Activated CD8-positive, alpha-beta T cell treated with anti-CD3 and anti-CD28 coated beads for 36 hours (primary cell): ENCODE data around the gene MATCAP1. TPM values are rescaled to one million over a fixed set of nuclear protein-coding genes. Genes with fewer than 3 reads are reported as not detected.

Experiments used
- ATAC-seq: fragments of 200-7000 bp; cut with Tn5 transposase; one replicate; pipeline ENCODE4 v1.10.0; 2021; ENCODE audit warnings: mild to moderate bottlenecking, moderate library complexity
- CTCF ChIA-PET: fragments of 350-600 bp; sonication (Branson Sonifier 250); formaldehyde crosslinking; loops from one replicate; lab custom pipeline; 2021; ENCODE audit warnings: antibody characterized with exemption; lab: Charles Lee
- POLR2A ChIA-PET: fragments of 350-600 bp; sonication (Branson Sonifier 250); formaldehyde crosslinking; loops from one replicate; lab custom pipeline; 2021; ENCODE audit warnings: antibody characterized with exemption; lab: Charles Lee
- DNase-seq: peaks from one replicate; pipeline ENCODE4 v3.0.0-alpha.2; 2020
- H3K27ac Mint-ChIP-seq: one replicate; pipeline ENCODE4 v1.8.0; 2021; ENCODE audit warnings: mild to moderate bottlenecking, mixed read lengths
- H3K27me3 Mint-ChIP-seq: one replicate; pipeline ENCODE4 v1.8.0; 2021; ENCODE audit warnings: mixed read lengths
- H3K36me3 Mint-ChIP-seq: one replicate; pipeline ENCODE4 v1.8.0; 2021; ENCODE audit warnings: low read depth, mixed read lengths
- H3K4me1 Mint-ChIP-seq: one replicate; pipeline ENCODE4 v1.8.0; 2021; ENCODE audit warnings: low read depth, mixed read lengths
- H3K4me3 Mint-ChIP-seq: one replicate; pipeline ENCODE4 v1.8.0; 2021; ENCODE audit warnings: mild to moderate bottlenecking, moderate library complexity, mixed read lengths
- H3K9me3 Mint-ChIP-seq: one replicate; pipeline ENCODE4 v1.8.0; 2021; ENCODE audit warnings: mixed read lengths
- CTCF ChIP-seq: fragments of 200-600 bp; IDR thresholded peaks from one replicate; pipeline ENCODE4 v1.8.0; 2022; ENCODE audit warnings: antibody characterized with exemption, mild to moderate bottlenecking
- intact Hi-C: fragments of 100-400 bp; cut with micrococcal nuclease; formaldehyde crosslinking; loops from one replicate; pipeline ENCODE4 v1.10.0; 2022
- total RNA-seq, 2 experiments: library from RNA; stranded (reverse); gene quantifications; one replicate each; pipeline ENCODE4 v1.2.3, GENCODE V29; 2021

The MATCAP1 gene
- total RNA-seq, 2 experiments from 2014 or later: 49.5 to 49.9 TPM

GRCh38 chr16:67186550-67186950, 2.8 kb upstream of the MATCAP1 start:
- POLR2A ChIA-PET: interaction anchor here (0.8 to 1.3 kb wide), 2 partner anchors 58 to 158 kb away, joined by 4 read pairs; no protein-coding TSS in a partner anchor
- Mint-ChIP-seq H3K36me3 (no peaks in the 10 kb centered on the region), H3K27me3 (peaks cover 12% of the 10 kb centered on the region), H3K4me1 (peaks cover 15% of the 10 kb centered on the region), H3K4me3 (no peak overlapping the region), H3K9me3 (no peaks in the 10 kb centered on the region), H3K27ac (no peak overlapping the region)
- no peak for TF ChIP-seq CTCF
- intact Hi-C loops: loop anchor here (10.0 kb wide), 1 partner anchor 212 kb away; no protein-coding TSS in a partner anchor
- CTCF ChIA-PET: interaction anchor here (1.6 to 7.1 kb wide), 6 partner anchors 21 to 234 kb away, joined by 3 to 71 read pairs (median 11); partner anchors contain the start of genes FBXL8 and TRADD
- ATAC-seq (no peak), DNase-seq (no peak)

GRCh38 chr16:67185651-67186134, 1.9 kb upstream of the MATCAP1 start:
- intact Hi-C loops: loop anchor here (10.0 kb wide), 1 partner anchor 211 kb away; no protein-coding TSS in a partner anchor
- no peak for TF ChIP-seq CTCF
- no peak for ATAC-seq
- Mint-ChIP-seq H3K27me3 (peaks cover 12% of the 10 kb centered on the region), H3K36me3 (no peaks in the 10 kb centered on the region), H3K4me1 (peaks cover 10% of the 10 kb centered on the region), H3K4me3 (no peak overlapping the region), H3K9me3 (no peaks in the 10 kb centered on the region), H3K27ac (no peak overlapping the region)
- DNase-seq: no peak
- ChIA-PET POLR2A (interaction anchor here (1.1 to 1.5 kb wide), 6 partner anchors 10 to 221 kb away, joined by 3 to 8 read pairs (median 5); partner anchors contain the start of genes FBXL8, PHAF1, TMEM208 and TRADD), CTCF (interaction anchor here (0.6 to 7.1 kb wide), 29 partner anchors 8 to 245 kb away, joined by 3 to 71 read pairs (median 5); partner anchors contain the start of genes CES3, FBXL8, FHOD1 and NOL3)

- ATAC-seq (peak; percentile 24), DNase-seq (peak; percentile 93)
- Mint-ChIP-seq H3K4me3 (peak overlapping the region; percentile 66), H3K4me1 (peaks cover 10% of the 10 kb centered on the region), H3K27me3 (peaks cover 12% of the 10 kb centered on the region), H3K9me3 (no peaks in the 10 kb centered on the region), H3K36me3 (no peaks in the 10 kb centered on the region), H3K27ac (no peak overlapping the region)
- intact Hi-C loops: loop anchor here (10.0 kb wide), 1 partner anchor 210 kb away; no protein-coding TSS in a partner anchor
- ChIA-PET CTCF (interaction anchor here (0.6 to 7.1 kb wide), 33 partner anchors 9 to 245 kb away, joined by 3 to 71 read pairs (median 4); partner anchors contain the start of genes CES3, FBXL8, FHOD1 and NOL3), POLR2A (interaction anchor here (0.6 to 1.5 kb wide), 8 partner anchors 10 to 220 kb away, joined by 3 to 8 read pairs (median 4); partner anchors contain the start of genes FBXL8, PHAF1, TMEM208 and TRADD)
- TF ChIP-seq CTCF: peak; percentile 86
These were observed 1.4 kb upstream of the MATCAP1 start for GRCh38 chr16:67184995-67185650.

- no peak for TF ChIP-seq CTCF
- Mint-ChIP-seq H3K27me3 (peaks cover 13% of the 10 kb centered on the region), H3K27ac (no peak overlapping the region), H3K36me3 (no peaks in the 10 kb centered on the region), H3K4me1 (peaks cover 10% of the 10 kb centered on the region), H3K4me3 (peak overlapping the region; percentile 66), H3K9me3 (no peaks in the 10 kb centered on the region)
- CTCF ChIA-PET: interaction anchor here (0.8 to 7.1 kb wide), 32 partner anchors 9 to 244 kb away, joined by 3 to 71 read pairs (median 4); partner anchors contain the start of genes CES3, FBXL8, FHOD1 and NOL3
- POLR2A ChIA-PET: interaction anchor here (0.6 to 2.0 kb wide), 9 partner anchors 9 to 220 kb away, joined by 3 to 13 read pairs (median 4); partner anchors contain the start of genes FBXL8, PHAF1, TMEM208 and TRADD
- ATAC-seq: no peak
- DNase-seq: no peak
- intact Hi-C loops: loop anchor here (10.0 kb wide), 1 partner anchor 210 kb away; no protein-coding TSS in a partner anchor
These were observed 761 bp upstream of the MATCAP1 start for GRCh38 chr16:67184453-67184994.
